Endothelial cell (in vitro differentiated cells): Measurements from ENCODE around the gene GTF2H2. TPM values are rescaled to one million over a fixed set of nuclear protein-coding genes. Genes with fewer than 3 reads are reported as not detected.
"Not testable (repeated sequence)": the region's sequence is repeated elsewhere in the genome, so short reads cannot be mapped to it uniquely, and the experiment has no call there.

Source experiments
- DNase-seq: peaks from one replicate; pipeline ENCODE4 v3.0.0; 2021; ENCODE audit warnings: low spot score
- H3K27ac Mint-ChIP-seq: one replicate; pipeline ENCODE4 v1.8.0; 2021; ENCODE audit warnings: mixed read lengths, inconsistent platforms; ENCODE audit not compliant: unreplicated experiment
- H3K27me3 Mint-ChIP-seq: one replicate; pipeline ENCODE4 v1.8.0; 2021; ENCODE audit warnings: mild to moderate bottlenecking, moderate library complexity, mixed read lengths, inconsistent platforms; ENCODE audit not compliant: unreplicated experiment
- H3K36me3 Mint-ChIP-seq: one replicate; pipeline ENCODE4 v1.8.0; 2021; ENCODE audit warnings: mild to moderate bottlenecking, low read depth, mixed read lengths, inconsistent platforms; ENCODE audit not compliant: unreplicated experiment
- H3K4me1 Mint-ChIP-seq: one replicate; pipeline ENCODE4 v1.8.0; 2021; ENCODE audit warnings: mild to moderate bottlenecking, mixed read lengths, inconsistent platforms; ENCODE audit not compliant: unreplicated experiment
- H3K4me3 Mint-ChIP-seq: one replicate; pipeline ENCODE4 v1.8.0; 2021; ENCODE audit warnings: mild to moderate bottlenecking, mixed read lengths, inconsistent platforms; ENCODE audit not compliant: unreplicated experiment
- H3K9me3 Mint-ChIP-seq: one replicate; pipeline ENCODE4 v1.8.0; 2021; ENCODE audit warnings: mixed read lengths, inconsistent platforms; ENCODE audit not compliant: unreplicated experiment
- CTCF ChIP-seq: fragments of 200-600 bp; sonication (generic); IDR thresholded peaks from one replicate; pipeline ENCODE4 v1.5.0; 2021; ENCODE audit warnings: antibody characterized with exemption; ENCODE audit not compliant: unreplicated experiment
- total RNA-seq: library from RNA; stranded (reverse); fragmentation: NEBNext Ultra II Directional; extraction: Animal tissue kit (Norgen Biotek cat#: 25700); gene quantifications from one replicate; pipeline ENCODE4 v1.2.1, GENCODE V29; 2021; ENCODE audit not compliant: unreplicated experiment

The GTF2H2 gene
- total RNA-seq, 1 donor from 2014 or later = 13.6 TPM

- H3K4me3 Mint-ChIP-seq = no peak overlapping the region
- no peak for DNase-seq
- H3K36me3 Mint-ChIP-seq = no peaks in the 10 kb centered on the region
- no peak for TF ChIP-seq CTCF
- H3K27ac Mint-ChIP-seq = no peak overlapping the region
- no peaks in the 10 kb centered on the region for H3K27me3 Mint-ChIP-seq
- peaks cover 3% of the 10 kb centered on the region for H3K4me1 Mint-ChIP-seq
- no peaks in the 10 kb centered on the region for H3K9me3 Mint-ChIP-seq
These were observed 53.9 kb downstream of the GTF2H2 start for GRCh38 chr5:71013575-71013974.

GRCh38 chr5:71011194-71011792 lies 56.2 kb downstream of the GTF2H2 start:
- H3K36me3 Mint-ChIP-seq = no peaks in the 10 kb centered on the region
- TF ChIP-seq CTCF = no peak
- no peaks in the 10 kb centered on the region for H3K9me3 Mint-ChIP-seq
- H3K27me3 Mint-ChIP-seq = no peaks in the 10 kb centered on the region
- no peak for DNase-seq
- H3K4me3 Mint-ChIP-seq = no peak overlapping the region
- no peak overlapping the region for H3K27ac Mint-ChIP-seq
- H3K4me1 Mint-ChIP-seq = peaks cover 3% of the 10 kb centered on the region

- not testable (repeated sequence) for H3K4me3 Mint-ChIP-seq, H3K4me1 Mint-ChIP-seq, H3K36me3 Mint-ChIP-seq
These were observed 60.5 kb downstream of the GTF2H2 start for GRCh38 chr5:71006983-71007382.

More at GRCh38 chr5:71006983-71007382, 60.5 kb downstream of the GTF2H2 start:
- H3K27ac Mint-ChIP-seq, H3K27me3 Mint-ChIP-seq, H3K9me3 Mint-ChIP-seq, DNase-seq: not testable (repeated sequence)

Other genes with a start within 250 kb of the GTF2H2 start
- 27.5 TPM for gene SERF1A, start 167.0 kb downstream of the GTF2H2 start, total RNA-seq
- 32.0 TPM for gene SMN1, start 142.6 kb downstream of the GTF2H2 start, total RNA-seq
- 7.0 TPM for gene NAIP, start 42.3 kb downstream of the GTF2H2 start, total RNA-seq